Stimulated activated CD8-positive, alpha-beta memory T cell treated with anti-CD3 and anti-CD28 coated beads, Interleukin-15, amount 100 ng/mL, for 4 hours (primary cell): ENCODE measurements around the gene POMC.
A peak's percentile ranks its signal among the peaks of the same experiment; 100 is the strongest.
"Not testable (repeated sequence)": the region's sequence is repeated elsewhere in the genome, so short reads cannot be mapped to it uniquely, and the experiment has no call there.

Source experiments
- DNase-seq, 2 donors: peaks; one replicate each; pipeline ENCODE4 v3.0.0-alpha.2; 2020; ENCODE audit warnings: low read depth in 2 of 2

Gene POMC

DNA sequence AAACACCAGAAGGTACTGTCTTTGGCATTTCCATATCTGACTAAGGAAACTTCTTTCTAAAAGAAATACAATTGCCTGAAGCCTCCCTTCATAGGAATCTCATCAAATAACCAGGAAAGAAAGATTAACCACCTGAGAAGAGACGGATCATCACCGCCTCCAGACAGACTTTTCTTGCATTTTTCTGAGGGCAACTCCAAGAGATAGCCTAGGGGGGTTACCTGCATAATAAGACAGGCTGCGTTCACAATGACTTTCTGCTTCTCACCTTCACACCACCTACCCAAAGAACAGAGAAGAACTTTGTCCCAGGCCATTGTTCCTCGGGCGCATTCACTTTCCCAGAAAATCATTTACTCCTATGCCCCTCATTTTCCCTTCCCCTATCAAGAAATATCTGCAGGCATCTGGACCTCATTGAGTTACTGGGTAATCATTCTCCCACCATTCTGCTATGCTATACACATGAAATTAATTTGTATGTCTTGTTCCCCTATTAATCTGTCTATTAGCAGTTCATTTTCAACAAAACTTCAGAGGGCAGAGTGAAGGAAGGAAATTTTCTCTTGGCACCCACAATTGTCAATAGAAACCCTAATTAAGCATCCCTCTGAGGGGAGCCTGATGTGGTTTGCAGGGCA lies 8.3 kb upstream of the POMC start:
- DNase-seq: no peak

DNA sequence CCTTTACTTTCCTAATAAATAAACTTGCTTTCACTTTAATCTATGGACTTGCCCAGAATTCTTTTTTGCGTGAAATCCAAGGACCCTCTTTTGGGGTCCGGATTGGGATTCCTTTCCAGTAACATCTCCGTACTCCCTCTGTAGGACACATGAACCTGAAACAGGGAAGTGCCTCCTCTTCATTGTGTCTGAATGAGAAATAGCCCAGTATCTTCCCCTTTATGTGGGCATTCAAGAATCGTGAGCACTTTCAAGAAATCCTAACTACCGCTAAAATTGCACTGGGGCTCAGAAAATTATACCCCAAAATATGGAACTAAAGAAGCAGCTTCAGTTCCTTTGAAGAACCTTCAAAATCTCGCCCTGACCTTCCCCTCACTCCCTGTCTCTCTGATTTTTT lies 7.8 kb upstream of the POMC start:
- DNase-seq: no peak

DNA sequence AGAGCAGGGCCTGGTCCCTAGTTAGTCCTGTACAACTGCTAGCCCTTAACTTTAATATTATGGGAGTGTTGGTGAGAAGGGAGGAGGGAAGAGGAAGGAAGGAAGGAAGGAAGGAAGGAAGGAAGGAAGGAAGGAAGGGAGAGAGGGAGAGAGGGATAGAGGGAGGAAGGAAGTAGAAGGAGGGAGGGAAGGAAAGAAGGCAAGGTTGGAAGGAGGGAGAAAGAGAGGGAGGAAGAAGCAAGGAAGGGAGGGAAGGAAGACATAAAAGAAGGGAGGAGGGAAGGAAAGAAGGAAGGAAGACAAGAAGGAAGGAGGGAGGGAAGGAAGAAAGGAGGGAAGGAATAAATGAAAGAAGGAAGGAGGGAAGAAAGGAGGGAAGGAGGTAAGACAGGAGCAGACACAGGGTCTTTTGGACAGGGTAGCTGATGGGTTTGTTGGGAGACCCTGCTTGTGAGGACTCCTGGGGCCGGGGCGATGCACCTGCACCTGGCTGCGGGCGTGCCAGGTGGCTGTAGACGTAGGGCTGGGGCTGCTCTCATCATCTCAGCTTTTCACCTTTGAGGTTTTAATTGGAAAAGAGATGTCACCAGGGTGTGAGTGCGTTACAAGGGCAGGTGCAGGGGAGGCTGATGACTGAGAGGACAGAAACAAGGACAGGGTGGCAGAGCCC lies 5.9 kb upstream of the POMC start:
- DNase-seq: no peak

DNA sequence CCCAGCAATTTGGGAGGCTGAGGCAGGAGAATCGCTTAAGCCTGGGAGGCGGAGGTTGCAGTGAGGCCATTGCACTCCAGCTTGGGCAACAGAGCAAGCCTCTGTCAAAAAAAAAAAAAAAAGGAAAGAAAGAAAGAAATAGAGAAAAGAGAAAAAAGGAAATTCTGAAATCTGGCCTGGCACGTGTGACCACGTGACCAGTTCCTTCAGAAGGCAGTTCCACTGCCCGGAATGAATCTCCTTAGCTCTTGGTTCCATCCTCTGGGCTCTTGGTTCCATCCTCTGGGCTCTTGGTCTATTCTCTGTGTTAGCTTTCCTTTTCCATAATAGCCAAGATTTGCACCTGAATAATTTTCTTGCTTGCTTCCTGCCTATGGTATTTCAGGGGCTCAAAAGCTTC lies 5.3 kb upstream of the POMC start:
- no peak for DNase-seq

DNA sequence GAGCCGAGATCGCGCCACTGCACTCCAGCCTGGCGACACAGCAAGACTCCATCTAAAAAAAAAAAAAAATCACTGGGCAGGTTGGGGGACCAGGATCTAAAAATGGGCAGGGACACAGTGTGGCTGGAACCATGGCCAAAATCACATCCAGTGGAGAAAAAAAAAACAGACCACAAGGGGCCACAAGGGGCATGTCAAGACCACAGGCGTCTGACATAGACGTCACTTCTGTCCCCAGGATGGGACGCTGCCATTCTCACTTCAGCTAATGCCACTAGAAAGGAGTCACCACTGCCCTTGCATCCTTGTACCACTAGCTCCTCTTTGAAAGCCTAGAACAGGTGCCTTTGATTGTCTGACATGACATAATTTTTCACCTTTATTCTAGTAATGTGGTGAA lies 2.5 kb upstream of the POMC start:
- DNase-seq: no peak

DNA sequence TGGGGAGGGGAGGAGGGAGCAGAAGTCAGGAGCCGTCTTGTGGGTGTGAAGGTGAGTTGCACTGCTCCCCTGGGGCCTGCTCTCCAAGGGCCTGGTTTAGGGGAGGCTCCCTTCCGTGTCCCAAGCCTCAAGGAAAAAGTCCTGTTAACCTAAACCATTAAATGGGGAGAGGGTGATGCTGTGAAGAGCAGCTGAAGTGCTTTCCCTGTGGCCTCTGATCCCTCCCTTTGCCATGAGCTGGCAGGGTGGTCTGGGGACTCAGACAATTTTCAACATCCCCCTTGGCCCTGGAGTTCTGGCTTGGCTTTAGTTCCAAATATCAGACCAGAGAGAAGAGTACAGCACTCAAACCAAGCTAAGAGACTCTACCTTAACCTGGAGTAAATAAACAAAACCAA lies 692 bp upstream of the POMC start:
- no peak for DNase-seq

DNA sequence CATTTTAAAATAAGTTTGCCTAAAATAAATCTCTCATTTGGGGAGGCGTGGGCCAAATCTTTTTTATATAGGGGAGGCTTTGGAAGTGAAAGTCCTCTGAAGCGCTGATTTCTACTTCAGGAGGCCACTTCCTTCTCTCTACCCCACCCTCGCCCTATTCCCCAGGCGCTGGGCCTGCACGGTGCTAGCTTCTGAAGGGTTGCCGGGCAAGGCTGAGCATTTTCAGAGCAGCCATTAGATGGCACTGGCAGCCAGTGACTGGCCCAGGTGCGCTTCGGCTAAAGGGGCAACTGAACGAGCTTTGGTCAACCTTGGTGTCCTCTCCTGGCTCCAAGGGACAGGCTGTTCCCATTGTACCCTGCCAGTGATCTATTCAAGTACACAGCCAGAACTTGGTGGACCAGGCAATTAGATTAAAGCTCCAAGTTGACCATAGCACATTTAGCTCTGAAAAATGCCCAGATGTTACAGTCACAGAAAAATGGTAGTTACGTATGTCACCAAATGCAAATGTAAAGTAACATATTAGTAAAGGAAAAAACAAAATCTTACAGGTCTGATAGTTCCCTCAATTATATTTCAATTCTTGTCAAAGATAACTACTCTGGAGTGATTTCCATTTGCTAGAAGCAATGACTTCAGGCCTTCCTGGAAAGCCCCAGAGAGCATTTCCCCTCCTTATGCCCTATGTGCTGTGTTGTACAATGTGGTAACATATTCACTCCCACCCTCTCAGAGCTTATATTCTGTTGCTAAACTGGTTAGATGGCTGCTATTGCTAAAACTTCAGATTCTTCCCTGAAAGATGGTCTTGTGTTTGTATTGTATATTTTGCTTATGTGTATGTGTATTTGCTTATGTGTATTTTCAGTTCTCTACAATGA lies 2.1 kb downstream of the POMC start:
- peak in 1 of 2 donors; percentile 10 for DNase-seq

DNA sequence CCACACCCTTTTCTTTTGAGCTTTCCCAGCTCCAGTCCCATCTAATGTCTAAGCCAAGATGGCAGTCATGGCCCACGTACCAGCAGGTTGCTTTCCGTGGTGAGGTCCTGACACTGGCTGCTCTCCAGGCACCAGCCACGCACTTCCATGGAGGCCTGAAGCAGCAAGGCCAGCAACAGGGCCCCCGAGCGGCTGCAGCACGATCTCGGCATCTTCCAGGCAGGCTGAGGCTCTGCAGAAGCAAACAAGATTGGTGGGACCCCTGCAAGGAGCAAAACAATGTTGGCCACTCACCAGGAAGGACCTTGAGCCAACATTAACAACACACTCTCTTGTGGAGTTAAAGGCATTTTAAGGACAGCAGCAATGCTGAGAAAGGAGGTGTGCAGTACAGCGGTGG lies 3.8 kb downstream of the POMC start:
- DNase-seq: no peak

DNA sequence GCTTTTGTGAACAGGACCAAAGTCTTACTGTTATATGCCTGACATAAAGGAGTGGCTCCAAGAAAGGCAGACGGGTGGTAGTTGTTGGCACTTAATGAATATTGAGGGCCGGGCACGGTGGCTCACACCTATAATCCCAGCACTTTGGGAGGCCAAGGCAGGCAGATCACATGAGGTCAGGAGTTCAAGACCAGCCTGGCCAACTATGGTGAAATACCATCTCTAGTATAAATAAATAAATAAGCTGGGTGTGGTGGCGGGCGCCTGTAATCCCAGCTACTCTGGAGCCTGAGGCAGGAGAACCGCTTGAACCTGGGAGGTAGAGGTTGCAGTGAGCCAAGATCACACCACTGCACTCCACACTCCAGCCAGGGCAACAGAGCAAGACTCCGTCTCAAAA lies 6.3 kb downstream of the POMC start:
- DNase-seq: not testable (repeated sequence)

DNA sequence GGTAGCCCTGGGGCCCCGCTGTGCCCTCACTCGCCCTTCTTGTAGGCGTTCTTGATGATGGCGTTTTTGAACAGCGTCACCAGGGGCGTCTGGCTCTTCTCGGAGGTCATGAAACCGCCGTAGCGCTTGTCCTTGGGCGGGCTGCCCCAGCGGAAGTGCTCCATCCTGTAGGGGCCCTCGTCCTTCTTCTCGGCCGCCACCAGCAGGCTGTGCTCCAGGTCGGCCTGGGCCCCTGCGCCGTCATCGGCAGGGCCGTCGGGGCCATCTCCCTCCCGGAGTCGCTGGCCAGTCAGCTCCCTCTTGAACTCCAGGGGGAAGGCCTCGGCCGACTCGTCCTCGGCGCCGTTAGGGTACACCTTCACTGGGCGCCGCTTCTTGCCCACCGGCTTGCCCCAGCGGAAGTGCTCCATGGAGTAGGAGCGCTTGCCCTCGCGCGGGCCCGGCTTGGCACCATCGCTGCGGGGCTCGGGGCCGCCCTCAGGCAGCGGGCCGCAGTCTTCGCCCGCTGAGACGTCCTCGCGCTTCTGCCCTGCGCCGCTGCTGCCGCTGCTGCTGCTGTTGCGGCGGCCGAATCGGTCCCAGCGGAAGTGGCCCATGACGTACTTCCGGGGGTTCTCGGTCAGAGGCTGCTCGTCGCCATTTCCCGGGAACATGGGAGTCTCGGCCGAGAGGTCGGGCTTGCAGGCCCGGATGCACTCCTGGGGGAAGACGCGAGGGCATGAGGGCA lies 7.2 kb downstream of the POMC start:
- DNase-seq: peak; percentile 48 to 59

DNA sequence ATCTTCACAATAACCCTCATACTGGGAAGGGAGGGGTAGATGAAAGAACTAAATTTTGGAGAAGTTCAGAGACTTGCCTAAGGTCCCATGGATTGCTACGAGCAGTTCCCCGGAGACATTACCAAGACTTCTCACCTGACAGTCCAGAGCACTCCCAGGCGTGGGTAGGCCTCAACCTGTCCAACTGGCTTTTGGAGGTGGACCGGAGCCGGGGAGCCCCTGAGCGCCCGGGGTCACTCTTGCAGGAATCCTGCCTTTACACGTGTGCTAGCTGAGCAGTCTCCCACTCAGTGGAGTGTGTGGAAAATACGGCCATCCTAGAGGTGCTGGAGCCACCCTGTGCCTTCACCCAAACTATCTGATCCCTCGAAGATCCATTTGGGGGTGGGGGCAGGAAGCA lies 8.0 kb downstream of the POMC start:
- no peak for DNase-seq

DNA sequence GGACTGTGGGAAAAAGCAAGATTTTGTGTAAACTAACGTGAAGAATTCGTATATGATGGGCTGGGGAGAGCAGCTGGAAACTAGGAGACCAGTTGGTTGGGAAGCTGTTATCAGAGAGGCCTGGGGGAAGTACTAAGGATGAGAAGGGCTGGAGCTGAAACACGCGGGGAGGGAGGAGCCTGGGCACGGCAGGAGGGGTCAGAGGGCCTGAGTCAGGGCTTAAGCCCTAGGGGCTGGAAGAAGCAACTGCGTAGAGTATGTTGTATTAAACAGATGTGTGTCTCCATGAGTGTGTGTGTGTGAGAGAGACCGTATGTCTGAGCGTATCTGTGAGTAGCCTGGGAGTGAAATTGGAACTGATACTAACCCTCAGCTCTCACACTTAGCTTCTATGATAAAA lies 8.4 kb downstream of the POMC start:
- DNase-seq: no peak

DNA sequence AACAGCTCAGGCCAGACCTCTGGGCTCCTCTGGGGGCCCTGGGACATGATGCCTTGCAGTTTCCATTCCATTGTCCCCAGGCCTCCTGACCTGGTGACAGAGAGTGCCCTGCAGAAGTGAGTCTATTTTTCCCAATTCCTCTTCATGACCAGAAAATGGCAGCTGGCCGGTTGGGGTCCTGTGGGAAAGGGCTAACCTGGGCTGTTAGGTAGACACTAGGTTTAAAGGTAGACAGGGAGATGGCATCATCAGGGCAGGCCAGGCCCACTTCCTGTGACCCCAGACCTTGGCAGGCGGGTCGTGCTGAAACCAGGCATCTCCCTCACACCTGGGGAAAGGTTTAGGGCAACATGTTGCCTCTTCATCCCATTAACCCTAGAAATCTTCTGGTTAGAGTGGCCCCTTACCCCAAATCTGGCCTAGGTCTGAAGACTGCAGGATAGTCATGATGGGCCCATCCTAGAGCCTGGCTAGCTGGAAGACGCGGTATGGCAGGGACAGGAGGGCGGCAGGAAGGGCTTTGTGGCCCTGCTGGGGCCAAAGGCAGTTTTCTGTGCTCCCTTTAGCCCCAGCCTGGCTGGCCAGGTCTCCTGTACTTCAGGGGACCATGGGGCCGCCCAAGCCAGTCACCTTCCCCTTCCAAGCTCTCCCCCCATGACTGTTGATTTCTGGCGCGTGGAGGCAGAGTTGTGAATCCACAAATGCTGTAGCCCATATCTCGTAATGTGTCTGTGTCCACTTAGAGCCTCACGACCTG lies 10.1 kb downstream of the POMC start:
- no peak for DNase-seq

DNA sequence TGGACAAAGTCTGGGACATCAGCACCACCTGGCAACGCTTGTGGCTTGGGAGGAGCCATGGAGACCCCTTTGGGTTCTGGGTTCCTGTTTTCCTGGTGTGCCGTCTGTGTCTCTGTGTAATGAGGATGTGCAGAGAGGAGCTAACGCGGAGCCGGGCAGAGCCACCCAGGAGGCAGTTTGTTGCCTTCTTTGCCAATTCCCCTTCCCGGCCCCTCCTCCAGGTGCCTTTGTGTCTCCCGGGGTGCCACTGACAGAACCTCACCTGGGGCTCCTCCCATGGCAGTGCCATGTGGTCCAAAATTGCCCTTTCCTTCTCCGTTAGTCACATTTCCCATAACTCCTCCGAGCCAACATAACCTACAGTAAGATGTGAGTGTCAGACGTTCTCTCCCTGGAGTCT lies 13.0 kb downstream of the POMC start:
- DNase-seq: no peak

DNA sequence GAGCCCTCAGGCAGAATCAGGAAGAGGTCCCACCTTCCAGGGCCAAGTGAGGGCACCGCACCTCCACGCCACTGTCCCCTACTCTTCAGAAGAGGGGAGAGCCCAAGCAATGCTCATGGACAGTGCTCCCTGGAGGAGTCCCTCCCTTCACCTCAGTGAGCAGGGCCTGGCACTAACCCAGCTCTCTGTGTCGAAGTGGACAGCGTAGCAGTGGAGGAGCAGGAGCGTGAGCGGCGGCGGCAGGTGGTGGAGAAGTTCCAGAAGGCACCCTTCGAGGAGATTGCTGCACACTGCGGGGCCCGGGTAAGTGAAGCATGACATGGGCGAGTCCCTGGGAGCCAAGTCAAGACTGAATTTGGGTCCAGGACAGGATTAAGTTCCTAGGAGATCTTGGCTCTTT lies 16.7 kb downstream of the POMC start:
- DNase-seq: no peak

DNA sequence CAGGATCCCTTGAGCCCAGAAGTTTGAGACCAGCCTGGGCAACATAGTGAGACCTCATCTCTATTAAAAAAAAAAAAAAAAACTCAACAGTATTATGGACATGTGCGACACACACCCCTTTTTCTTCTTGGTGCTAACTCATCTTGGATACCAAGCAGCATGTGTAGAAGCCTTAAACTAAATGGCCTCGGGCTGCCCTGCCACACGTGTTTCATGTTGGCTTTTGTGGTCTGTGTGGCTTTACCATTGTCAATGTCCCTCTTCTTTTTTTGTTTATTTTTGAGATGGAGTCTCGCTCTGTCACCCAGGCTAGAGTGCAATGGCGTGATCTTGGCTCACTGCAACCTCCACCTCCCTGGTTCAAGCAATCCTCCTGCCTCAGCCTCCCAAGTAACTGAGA lies 17.4 kb downstream of the POMC start:
- not testable (repeated sequence) for DNase-seq

DNA sequence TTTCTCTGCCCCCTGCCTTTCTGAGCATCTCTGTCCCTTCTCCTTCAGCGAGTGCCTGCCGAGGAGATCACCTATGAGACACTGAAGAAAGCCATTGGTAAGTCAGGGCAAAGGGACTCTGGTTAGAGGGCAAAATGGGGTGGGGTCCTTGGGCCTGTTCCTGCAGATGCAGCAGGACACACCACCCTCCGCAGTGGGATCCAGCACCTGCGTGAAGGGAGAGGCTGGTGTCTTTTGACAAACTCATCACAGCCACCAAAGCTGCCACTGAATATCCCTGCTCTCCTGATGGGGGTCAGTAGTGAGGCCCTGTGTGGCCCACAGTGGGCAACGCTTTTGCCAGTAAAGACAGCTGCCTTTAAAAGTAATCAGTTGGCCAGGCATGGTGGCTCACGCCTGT lies 18.7 kb downstream of the POMC start:
- DNase-seq: no peak

DNA sequence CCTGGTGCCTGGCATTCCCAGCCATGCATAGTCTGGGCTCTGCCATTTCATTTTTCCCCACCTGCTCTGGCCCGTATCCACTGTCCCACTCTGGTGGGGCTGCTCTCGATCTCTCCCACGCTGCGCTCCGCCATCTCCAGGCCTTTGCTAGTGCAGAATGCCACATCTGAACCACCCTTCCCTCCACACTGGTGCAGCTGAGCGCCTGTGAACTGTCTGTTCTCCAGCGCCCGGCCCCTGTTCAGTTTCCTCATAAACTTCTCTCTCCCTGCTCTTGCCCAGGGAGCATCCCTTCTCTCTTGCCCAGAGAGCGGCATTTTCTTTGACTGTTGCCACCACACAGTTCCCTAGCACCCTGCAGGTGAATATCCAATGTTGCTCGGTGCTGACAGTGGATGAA lies 21.5 kb downstream of the POMC start:
- DNase-seq: no peak

DNA sequence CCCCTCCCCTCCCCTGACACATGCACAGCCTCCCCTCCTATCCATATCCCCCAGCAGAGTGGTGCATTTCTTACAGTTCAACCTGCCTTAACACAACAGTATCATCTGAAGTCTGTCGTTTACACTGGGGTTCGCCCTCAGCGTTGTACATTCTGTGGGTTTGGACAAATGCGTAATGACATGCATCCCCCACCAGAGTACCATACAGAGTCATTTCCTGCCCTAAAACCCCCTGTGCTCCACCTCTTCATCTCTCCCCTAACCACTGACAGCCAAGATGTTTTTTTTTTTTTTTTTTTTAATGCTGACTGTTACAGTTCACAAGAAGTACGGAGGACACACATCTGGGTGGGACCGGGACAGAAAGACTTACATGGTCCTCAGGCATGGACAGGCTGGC lies 22.6 kb downstream of the POMC start:
- DNase-seq: no peak

DNA sequence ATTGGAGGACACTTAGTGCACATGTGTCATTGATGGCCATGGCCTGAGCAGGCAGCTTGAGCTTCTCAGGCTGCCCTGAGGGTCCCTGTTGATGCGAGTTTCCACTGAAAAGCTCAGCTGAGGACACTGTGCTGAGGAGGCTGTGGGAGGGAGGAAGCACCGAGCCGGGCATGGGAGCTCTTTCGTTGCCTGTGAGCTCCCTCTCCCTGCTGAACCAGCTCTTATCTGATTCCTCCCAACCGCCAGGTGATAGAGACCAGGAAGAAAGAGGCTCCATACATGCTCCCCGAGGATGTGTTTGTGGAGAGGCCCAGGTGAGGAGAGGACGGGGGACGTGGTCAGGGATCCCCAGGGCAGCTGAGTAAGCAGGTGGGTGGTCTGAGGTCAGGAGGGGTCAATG lies 27.3 kb downstream of the POMC start:
- DNase-seq: no peak

DNA sequence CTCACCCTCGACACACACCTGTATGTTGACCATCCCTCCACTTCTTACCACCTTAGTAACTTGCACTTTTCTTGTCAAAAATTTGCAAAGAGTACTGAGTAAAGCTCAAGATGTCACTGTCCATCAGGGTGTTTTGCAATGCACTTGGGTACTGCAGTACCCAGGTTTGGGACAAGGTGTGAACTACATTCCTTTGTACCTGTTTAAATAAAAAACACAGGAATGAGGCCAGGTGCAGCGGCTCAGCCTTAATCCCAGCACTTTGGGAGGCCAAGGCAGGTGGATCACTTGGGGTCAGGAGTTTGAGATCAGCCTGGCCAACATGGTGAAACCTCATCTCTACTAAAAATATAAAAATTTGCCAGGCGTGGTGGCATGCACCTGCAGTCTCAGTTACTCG lies 27.8 kb downstream of the POMC start:
- not testable (repeated sequence) for DNase-seq

DNA sequence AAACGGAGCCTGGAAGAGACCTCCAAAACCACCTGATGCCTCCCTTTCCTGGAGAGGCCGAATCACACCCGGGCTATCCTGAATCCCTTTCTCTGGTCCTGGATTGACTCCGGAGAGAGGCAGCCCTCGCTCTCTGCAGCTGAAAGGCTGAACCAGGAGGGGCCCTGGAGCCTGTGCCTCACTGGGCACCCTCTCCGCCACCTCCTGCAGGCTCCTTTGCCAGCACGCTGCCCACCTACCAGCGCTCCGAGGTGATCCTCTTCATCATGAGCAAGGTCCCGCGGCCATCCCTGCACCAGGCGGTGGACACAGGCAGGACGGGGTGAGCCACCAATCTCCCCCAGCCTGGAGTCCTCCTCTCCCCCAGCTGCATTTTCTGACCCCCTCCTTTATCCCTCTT lies 35.7 kb downstream of the POMC start:
- no peak for DNase-seq
